K562 (cell line): ENCODE data around the gene PSME1. TPM values are rescaled to one million over a fixed set of nuclear protein-coding genes. Genes with fewer than 3 reads are reported as not detected.

ENCODE experiments used
- ETS2 ChIP-seq: IDR thresholded peaks from 2 replicates; pipeline ENCODE4 v1.6.1; 2016; ENCODE audit warnings: borderline replicate concordance, missing genetic modification characterization, mild to moderate bottlenecking, moderate library complexity, missing compliant biosample characterization; ENCODE audit not compliant: poor library complexity, severe bottlenecking
- NR2F6 ChIP-seq: fragments of 450-650 bp; formaldehyde crosslinking; IDR thresholded peaks from 2 replicates; pipeline ENCODE4 v1.4.0; 2020; ENCODE audit warnings: mild to moderate bottlenecking
- RAD51 ChIP-seq: fragments of 450-650 bp; IDR thresholded peaks from 2 replicates; pipeline ENCODE4 v1.7.1; 2016; ENCODE audit warnings: low read depth, mild to moderate bottlenecking, borderline replicate concordance
- polyA plus RNA-seq, 8 experiments: library from polyadenylated mRNA; depleted of rRNA in 4 of 8; stranded (reverse) in 5 of 8; unstranded in 3 of 8; fragments of >200 nt; fragmentation: Nextera tagmentation in 2 of 8; fragmentation: Illumina TruSeq in 1 of 8; extraction: Ambion mirVana in 2 of 8; extraction: Trizol in 1 of 8; gene quantifications; 2 replicates each; pipeline versions ENCODE4 v1.2.1 to v1.2.3, GENCODE V29; 2011 to 2014; ENCODE audit warnings: inconsistent platforms in 1 of 8, missing spikeins in 1 of 8
- total RNA-seq, 7 experiments: library from RNA; depleted of rRNA in 6 of 7; stranded (reverse); fragments of >200 nt in 6 of 7; fragmentation: Illumina TruSeq in 2 of 7; extraction: Trizol in 2 of 7; gene quantifications; 2 replicates each; pipeline versions ENCODE4 v1.2.1 to v1.2.3, GENCODE V29; 2011 to 2021; ENCODE audit warnings: low replicate concordance in 1 of 7
- TF ChIP-seq, protein P1 (sequence below): fragments of 200-600 bp; sonication (generic); IDR thresholded peaks from one replicate; pipeline ENCODE4 v1.6.1; 2012; ENCODE audit warnings: mild to moderate bottlenecking, low read depth, low read length, inconsistent platforms
- TF ChIP-seq, protein P2 (sequence below): fragments of 250-450 bp; sonication (Bioruptor Pico); IDR thresholded peaks from 2 replicates; pipeline ENCODE4 v1.8.0; 2022; ENCODE audit warnings: moderate library complexity, mild to moderate bottlenecking, inconsistent platforms
- TF ChIP-seq, protein P3 (sequence below): fragments of 450-650 bp; IDR thresholded peaks from 2 replicates; pipeline ENCODE4 v1.6.1; 2017; ENCODE audit warnings: mild to moderate bottlenecking, moderate library complexity
- TF ChIP-seq, protein P4 (sequence below): fragments of 200-400 bp; formaldehyde crosslinking; IDR thresholded peaks from 2 replicates; pipeline ENCODE4 v1.6.1; 2017; ENCODE audit warnings: mild to moderate bottlenecking, low read depth, low read length, moderate library complexity

The PSME1 gene
- total and polyA plus RNA-seq, 9 of the 15 experiments (the other 6 are each of a cell fraction or from before 2014, with no cell fraction given) = 20.3 to 180 (median 67.5) TPM

DNA sequence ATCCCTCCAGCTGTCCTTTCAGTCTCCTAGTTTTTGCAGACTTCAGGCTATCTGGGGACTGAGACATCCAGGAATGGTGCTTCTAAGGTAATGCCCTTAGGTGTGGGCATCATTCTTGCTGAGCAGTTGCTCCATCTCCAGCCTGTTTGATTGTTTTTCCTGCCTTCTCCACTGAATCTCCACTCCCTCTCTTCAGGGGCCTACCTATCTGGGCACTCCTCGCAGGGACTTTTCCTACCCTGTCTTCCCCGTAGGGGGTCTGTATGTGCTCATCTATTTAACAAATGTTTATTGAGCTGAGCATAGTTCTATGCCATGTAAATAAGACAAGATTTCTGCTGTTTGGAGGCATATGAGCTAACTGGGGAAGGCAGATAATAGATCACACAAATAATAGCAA is 3.0 kb upstream of the PSME1 start (continued):
- TF ChIP-seq, protein P1, sequence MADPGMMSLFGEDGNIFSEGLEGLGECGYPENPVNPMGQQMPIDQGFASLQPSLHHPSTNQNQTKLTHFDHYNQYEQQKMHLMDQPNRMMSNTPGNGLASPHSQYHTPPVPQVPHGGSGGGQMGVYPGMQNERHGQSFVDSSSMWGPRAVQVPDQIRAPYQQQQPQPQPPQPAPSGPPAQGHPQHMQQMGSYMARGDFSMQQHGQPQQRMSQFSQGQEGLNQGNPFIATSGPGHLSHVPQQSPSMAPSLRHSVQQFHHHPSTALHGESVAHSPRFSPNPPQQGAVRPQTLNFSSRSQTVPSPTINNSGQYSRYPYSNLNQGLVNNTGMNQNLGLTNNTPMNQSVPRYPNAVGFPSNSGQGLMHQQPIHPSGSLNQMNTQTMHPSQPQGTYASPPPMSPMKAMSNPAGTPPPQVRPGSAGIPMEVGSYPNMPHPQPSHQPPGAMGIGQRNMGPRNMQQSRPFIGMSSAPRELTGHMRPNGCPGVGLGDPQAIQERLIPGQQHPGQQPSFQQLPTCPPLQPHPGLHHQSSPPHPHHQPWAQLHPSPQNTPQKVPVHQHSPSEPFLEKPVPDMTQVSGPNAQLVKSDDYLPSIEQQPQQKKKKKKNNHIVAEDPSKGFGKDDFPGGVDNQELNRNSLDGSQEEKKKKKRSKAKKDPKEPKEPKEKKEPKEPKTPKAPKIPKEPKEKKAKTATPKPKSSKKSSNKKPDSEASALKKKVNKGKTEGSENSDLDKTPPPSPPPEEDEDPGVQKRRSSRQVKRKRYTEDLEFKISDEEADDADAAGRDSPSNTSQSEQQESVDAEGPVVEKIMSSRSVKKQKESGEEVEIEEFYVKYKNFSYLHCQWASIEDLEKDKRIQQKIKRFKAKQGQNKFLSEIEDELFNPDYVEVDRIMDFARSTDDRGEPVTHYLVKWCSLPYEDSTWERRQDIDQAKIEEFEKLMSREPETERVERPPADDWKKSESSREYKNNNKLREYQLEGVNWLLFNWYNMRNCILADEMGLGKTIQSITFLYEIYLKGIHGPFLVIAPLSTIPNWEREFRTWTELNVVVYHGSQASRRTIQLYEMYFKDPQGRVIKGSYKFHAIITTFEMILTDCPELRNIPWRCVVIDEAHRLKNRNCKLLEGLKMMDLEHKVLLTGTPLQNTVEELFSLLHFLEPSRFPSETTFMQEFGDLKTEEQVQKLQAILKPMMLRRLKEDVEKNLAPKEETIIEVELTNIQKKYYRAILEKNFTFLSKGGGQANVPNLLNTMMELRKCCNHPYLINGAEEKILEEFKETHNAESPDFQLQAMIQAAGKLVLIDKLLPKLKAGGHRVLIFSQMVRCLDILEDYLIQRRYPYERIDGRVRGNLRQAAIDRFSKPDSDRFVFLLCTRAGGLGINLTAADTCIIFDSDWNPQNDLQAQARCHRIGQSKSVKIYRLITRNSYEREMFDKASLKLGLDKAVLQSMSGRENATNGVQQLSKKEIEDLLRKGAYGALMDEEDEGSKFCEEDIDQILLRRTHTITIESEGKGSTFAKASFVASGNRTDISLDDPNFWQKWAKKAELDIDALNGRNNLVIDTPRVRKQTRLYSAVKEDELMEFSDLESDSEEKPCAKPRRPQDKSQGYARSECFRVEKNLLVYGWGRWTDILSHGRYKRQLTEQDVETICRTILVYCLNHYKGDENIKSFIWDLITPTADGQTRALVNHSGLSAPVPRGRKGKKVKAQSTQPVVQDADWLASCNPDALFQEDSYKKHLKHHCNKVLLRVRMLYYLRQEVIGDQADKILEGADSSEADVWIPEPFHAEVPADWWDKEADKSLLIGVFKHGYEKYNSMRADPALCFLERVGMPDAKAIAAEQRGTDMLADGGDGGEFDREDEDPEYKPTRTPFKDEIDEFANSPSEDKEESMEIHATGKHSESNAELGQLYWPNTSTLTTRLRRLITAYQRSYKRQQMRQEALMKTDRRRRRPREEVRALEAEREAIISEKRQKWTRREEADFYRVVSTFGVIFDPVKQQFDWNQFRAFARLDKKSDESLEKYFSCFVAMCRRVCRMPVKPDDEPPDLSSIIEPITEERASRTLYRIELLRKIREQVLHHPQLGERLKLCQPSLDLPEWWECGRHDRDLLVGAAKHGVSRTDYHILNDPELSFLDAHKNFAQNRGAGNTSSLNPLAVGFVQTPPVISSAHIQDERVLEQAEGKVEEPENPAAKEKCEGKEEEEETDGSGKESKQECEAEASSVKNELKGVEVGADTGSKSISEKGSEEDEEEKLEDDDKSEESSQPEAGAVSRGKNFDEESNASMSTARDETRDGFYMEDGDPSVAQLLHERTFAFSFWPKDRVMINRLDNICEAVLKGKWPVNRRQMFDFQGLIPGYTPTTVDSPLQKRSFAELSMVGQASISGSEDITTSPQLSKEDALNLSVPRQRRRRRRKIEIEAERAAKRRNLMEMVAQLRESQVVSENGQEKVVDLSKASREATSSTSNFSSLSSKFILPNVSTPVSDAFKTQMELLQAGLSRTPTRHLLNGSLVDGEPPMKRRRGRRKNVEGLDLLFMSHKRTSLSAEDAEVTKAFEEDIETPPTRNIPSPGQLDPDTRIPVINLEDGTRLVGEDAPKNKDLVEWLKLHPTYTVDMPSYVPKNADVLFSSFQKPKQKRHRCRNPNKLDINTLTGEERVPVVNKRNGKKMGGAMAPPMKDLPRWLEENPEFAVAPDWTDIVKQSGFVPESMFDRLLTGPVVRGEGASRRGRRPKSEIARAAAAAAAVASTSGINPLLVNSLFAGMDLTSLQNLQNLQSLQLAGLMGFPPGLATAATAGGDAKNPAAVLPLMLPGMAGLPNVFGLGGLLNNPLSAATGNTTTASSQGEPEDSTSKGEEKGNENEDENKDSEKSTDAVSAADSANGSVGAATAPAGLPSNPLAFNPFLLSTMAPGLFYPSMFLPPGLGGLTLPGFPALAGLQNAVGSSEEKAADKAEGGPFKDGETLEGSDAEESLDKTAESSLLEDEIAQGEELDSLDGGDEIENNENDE = no peak
- TF ChIP-seq ETS2 (tag) = no peak
- TF ChIP-seq, protein P2, sequence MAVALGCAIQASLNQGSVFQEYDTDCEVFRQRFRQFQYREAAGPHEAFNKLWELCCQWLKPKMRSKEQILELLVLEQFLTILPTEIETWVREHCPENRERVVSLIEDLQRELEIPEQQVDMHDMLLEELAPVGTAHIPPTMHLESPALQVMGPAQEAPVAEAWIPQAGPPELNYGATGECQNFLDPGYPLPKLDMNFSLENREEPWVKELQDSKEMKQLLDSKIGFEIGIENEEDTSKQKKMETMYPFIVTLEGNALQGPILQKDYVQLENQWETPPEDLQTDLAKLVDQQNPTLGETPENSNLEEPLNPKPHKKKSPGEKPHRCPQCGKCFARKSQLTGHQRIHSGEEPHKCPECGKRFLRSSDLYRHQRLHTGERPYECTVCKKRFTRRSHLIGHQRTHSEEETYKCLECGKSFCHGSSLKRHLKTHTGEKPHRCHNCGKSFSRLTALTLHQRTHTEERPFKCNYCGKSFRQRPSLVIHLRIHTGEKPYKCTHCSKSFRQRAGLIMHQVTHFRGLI (CRISPR knock-in tag) = no peak
- TF ChIP-seq, protein P3, sequence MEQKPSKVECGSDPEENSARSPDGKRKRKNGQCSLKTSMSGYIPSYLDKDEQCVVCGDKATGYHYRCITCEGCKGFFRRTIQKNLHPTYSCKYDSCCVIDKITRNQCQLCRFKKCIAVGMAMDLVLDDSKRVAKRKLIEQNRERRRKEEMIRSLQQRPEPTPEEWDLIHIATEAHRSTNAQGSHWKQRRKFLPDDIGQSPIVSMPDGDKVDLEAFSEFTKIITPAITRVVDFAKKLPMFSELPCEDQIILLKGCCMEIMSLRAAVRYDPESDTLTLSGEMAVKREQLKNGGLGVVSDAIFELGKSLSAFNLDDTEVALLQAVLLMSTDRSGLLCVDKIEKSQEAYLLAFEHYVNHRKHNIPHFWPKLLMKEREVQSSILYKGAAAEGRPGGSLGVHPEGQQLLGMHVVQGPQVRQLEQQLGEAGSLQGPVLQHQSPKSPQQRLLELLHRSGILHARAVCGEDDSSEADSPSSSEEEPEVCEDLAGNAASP = no peak
- TF ChIP-seq, protein P4, sequence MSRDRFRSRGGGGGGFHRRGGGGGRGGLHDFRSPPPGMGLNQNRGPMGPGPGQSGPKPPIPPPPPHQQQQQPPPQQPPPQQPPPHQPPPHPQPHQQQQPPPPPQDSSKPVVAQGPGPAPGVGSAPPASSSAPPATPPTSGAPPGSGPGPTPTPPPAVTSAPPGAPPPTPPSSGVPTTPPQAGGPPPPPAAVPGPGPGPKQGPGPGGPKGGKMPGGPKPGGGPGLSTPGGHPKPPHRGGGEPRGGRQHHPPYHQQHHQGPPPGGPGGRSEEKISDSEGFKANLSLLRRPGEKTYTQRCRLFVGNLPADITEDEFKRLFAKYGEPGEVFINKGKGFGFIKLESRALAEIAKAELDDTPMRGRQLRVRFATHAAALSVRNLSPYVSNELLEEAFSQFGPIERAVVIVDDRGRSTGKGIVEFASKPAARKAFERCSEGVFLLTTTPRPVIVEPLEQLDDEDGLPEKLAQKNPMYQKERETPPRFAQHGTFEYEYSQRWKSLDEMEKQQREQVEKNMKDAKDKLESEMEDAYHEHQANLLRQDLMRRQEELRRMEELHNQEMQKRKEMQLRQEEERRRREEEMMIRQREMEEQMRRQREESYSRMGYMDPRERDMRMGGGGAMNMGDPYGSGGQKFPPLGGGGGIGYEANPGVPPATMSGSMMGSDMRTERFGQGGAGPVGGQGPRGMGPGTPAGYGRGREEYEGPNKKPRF = no peak
- no peak for TF ChIP-seq RAD51
- no peak for TF ChIP-seq NR2F6 (CRISPR knock-in tag)
